ENCODE measurements around the gene VPS54. TPM values are rescaled to one million over a fixed set of nuclear protein-coding genes. Genes with fewer than 3 reads are reported as not detected.

Gene VPS54
- total and polyA plus RNA-seq, 9 of the 15 experiments (the other 6 are each of a cell fraction or from before 2014, with no cell fraction given), result 4.9 to 23.2 (median 13.2) TPM

DNA sequence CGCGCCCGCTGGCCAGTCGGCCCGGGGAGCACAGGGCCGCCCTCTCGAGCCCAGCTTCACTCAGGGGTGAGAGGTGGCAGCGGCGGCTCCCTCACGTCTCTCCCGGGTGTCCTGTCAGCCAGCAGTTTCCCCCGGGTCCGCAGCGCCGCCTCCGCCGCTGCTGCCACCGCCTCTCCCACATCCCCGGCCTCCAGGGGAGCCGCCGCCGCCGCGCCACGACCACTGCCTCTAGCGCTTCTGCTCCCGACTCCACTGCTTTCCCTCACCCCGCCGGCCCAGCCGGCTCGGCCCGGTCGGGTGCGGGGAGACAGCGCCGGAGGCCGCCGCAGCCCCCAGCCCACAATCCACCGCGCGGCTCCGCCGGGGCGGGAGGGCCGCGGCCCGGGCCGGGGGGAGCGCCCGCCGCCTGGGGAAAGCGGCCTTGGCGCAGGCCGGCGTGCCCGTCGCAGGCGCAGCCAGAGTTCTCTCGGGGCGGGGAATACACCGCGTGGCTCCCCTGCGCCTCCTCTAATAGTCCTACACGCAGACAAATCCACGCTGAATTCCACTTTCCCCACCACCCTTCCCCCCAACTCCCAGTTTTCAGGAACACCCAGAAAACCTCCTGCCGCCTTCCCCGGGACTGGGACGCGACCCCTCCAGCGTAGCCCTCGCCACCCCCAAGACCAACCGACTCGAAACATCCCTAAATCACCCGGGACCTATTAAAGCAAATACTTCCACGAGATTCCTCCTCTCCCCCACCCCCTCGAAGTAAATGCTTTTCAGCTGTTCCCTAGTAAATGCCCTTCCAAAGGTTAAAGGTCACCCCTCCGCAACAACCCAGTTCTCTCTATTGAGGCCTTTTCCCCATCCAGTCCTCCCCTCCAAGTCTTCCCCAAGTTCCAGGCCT is at the start of gene VPS54 (continued):
- TF ChIP-seq NFIC (IDR thresholded peaks at IDR 0.05), result peak; percentile 27
- TF ChIP-seq FOXK2 (conservative IDR thresholded peaks at IDR 0.05 in 1 of 2, IDR thresholded peaks at IDR 0.05 in 1 of 2; ENCODE audit: low read depth in 2 of 2), result peak; percentile 19 to 43; a peak in 2 of 4 replicates
- TF ChIP-seq SP2 (IDR thresholded peaks at IDR 0.05; ENCODE audit: extremely low read depth, low read depth, low read length, poor library complexity, severe bottlenecking), result no peak
- no peak for TF ChIP-seq ZBTB12 (CRISPR knock-in tag; IDR thresholded peaks at IDR 0.05)
- no peak for TF ChIP-seq NFE2 (IDR thresholded peaks at IDR 0.05; ENCODE audit: low read depth)
- TF ChIP-seq SNRNP70 (optimal IDR thresholded peaks at IDR 0.05; ENCODE audit: low read depth, low read length), result no peak
- TF ChIP-seq PCBP1 (IDR thresholded peaks at IDR 0.05; ENCODE audit: low read depth, low read length, poor library complexity, severe bottlenecking), result no peak
- TF ChIP-seq ZFP30 (CRISPR knock-in tag; IDR thresholded peaks at IDR 0.05; ENCODE audit: borderline replicate concordance), result no peak
- TF ChIP-seq FOXO4 (CRISPR knock-in tag; IDR thresholded peaks at IDR 0.05), result no peak
- TF ChIP-seq NUFIP1 (IDR thresholded peaks at IDR 0.05; ENCODE audit: partially characterized antibody), result no peak
- TF ChIP-seq ARNT (IDR thresholded peaks at IDR 0.05), result 0 out of 4 replicates have a peak, but pooled peaks have one; percentile 31 to 70
- TF ChIP-seq ESRRB (CRISPR knock-in tag; IDR thresholded peaks at IDR 0.05; ENCODE audit: borderline replicate concordance), result no peak
- TF ChIP-seq BRCA1 (IDR thresholded peaks at IDR 0.05), result no peak
- no peak for TF ChIP-seq BRCA1 (CRISPR knock-in tag; IDR thresholded peaks at IDR 0.05)
- TF ChIP-seq, protein P1, sequence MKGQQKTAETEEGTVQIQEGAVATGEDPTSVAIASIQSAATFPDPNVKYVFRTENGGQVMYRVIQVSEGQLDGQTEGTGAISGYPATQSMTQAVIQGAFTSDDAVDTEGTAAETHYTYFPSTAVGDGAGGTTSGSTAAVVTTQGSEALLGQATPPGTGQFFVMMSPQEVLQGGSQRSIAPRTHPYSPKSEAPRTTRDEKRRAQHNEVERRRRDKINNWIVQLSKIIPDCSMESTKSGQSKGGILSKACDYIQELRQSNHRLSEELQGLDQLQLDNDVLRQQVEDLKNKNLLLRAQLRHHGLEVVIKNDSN (CRISPR knock-in tag; IDR thresholded peaks at IDR 0.05), result 0 out of 2 replicates have a peak, but pooled peaks have one; percentile 12
- no peak for TF ChIP-seq ZNF408 (CRISPR knock-in tag; IDR thresholded peaks at IDR 0.05; ENCODE audit: low read depth)
- TF ChIP-seq, protein P2, sequence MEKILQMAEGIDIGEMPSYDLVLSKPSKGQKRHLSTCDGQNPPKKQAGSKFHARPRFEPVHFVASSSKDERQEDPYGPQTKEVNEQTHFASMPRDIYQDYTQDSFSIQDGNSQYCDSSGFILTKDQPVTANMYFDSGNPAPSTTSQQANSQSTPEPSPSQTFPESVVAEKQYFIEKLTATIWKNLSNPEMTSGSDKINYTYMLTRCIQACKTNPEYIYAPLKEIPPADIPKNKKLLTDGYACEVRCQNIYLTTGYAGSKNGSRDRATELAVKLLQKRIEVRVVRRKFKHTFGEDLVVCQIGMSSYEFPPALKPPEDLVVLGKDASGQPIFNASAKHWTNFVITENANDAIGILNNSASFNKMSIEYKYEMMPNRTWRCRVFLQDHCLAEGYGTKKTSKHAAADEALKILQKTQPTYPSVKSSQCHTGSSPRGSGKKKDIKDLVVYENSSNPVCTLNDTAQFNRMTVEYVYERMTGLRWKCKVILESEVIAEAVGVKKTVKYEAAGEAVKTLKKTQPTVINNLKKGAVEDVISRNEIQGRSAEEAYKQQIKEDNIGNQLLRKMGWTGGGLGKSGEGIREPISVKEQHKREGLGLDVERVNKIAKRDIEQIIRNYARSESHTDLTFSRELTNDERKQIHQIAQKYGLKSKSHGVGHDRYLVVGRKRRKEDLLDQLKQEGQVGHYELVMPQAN (IDR thresholded peaks at IDR 0.05; ENCODE audit: borderline replicate concordance), result no peak
- no peak for TF ChIP-seq ZNF561 (CRISPR knock-in tag; conservative IDR thresholded peaks at IDR 0.05)
- TF ChIP-seq POU5F1 (IDR thresholded peaks at IDR 0.05; ENCODE audit: borderline replicate concordance, low read depth, low read length, partially characterized antibody), result no peak
- TF ChIP-seq FOXA3 (CRISPR knock-in tag; conservative IDR thresholded peaks at IDR 0.05 in 1 of 2, IDR thresholded peaks at IDR 0.05 in 1 of 2), result no peak
- no peak for TF ChIP-seq ZNF586 (CRISPR knock-in tag; conservative IDR thresholded peaks at IDR 0.05)

Data from K562 (cell line).